H9 (cell line): Measurements from ENCODE around the gene MED29. TPM values are rescaled to one million over a fixed set of nuclear protein-coding genes. Genes with fewer than 3 reads are reported as not detected.

Experiments used
- DNase-seq: peaks from one replicate; pipeline ENCODE4 v3.0.0-alpha.2; 2017
- H2AFZ ChIP-seq: one replicate; pipeline ENCODE4 v1.6.1; 2013; ENCODE audit warnings: mild to moderate bottlenecking, low read length, control low read depth, moderate library complexity
- H2AK5ac ChIP-seq: 2 replicates; pipeline ENCODE4 v1.6.1; 2013; ENCODE audit warnings: low read length, control low read depth, mixed read lengths; ENCODE audit not compliant: insufficient read length
- H2BK120ac ChIP-seq: one replicate; pipeline ENCODE4 v1.6.1; 2013; ENCODE audit warnings: low read depth, mild to moderate bottlenecking, low read length, control low read depth, inconsistent platforms; ENCODE audit not compliant: poor library complexity, severe bottlenecking
- H2BK12ac ChIP-seq: 2 replicates; pipeline ENCODE4 v1.6.1; 2013; ENCODE audit warnings: low read length, control low read depth, mixed read lengths, low read depth; ENCODE audit not compliant: insufficient read length
- H2BK15ac ChIP-seq: 2 replicates; pipeline ENCODE4 v1.6.1; 2013; ENCODE audit warnings: low read depth, low read length, control low read depth
- H2BK20ac ChIP-seq: one replicate; pipeline ENCODE4 v1.6.1; 2013; ENCODE audit warnings: low read depth, mild to moderate bottlenecking, low read length, control low read depth, inconsistent platforms; ENCODE audit not compliant: poor library complexity, severe bottlenecking
- H2BK5ac ChIP-seq: 2 replicates; pipeline ENCODE4 v1.6.1; 2013; ENCODE audit warnings: low read length, control low read depth, mixed read lengths; ENCODE audit not compliant: insufficient read length
- H3K14ac ChIP-seq: 2 replicates; pipeline ENCODE4 v1.6.1; 2013; ENCODE audit warnings: low read length, control low read depth; ENCODE audit not compliant: insufficient read depth
- H3K18ac ChIP-seq: 2 replicates; pipeline ENCODE4 v1.6.1; 2013; ENCODE audit warnings: low read depth, mild to moderate bottlenecking, mixed read lengths, low read length, control low read depth; ENCODE audit not compliant: insufficient read length
- H3K23ac ChIP-seq: 2 replicates; pipeline ENCODE4 v1.6.1; 2013; ENCODE audit warnings: low read length, control low read depth, mixed read lengths, low read depth; ENCODE audit not compliant: insufficient read length
- H3K23me2 ChIP-seq: 2 replicates; pipeline ENCODE4 v1.6.1; 2013; ENCODE audit warnings: low read depth, mild to moderate bottlenecking, mixed read lengths, low read length, control low read depth; ENCODE audit not compliant: insufficient read length, poor library complexity, severe bottlenecking
- H3K27ac ChIP-seq: 2 replicates; pipeline ENCODE4 v1.5.1; 2013; ENCODE audit warnings: low read length, control low read depth, mixed read lengths, low read depth; ENCODE audit not compliant: insufficient read length
- H3K27me3 ChIP-seq: 2 replicates; pipeline ENCODE4 v1.6.1; 2013; ENCODE audit warnings: low read length, control low read depth, inconsistent platforms; ENCODE audit not compliant: insufficient read depth
- H3K4ac ChIP-seq: 2 replicates; pipeline ENCODE4 v1.6.1; 2013; ENCODE audit warnings: low read depth, mild to moderate bottlenecking, control low read depth, inconsistent platforms, low read length, moderate library complexity
- H3K4me1 ChIP-seq: 2 replicates; pipeline ENCODE4 v1.6.1; 2013; ENCODE audit warnings: low read length, control low read depth, inconsistent platforms; ENCODE audit not compliant: insufficient read depth
- H3K4me2 ChIP-seq: 2 replicates; pipeline ENCODE4 v1.6.1; 2013; ENCODE audit warnings: low read length, control low read depth, mixed read lengths; ENCODE audit not compliant: insufficient read length, insufficient read depth
- H3K56ac ChIP-seq: 2 replicates; pipeline ENCODE4 v1.6.1; 2013; ENCODE audit warnings: low read depth, mild to moderate bottlenecking, mixed read lengths, low read length, control low read depth; ENCODE audit not compliant: insufficient read length
- H3K79me1 ChIP-seq: 2 replicates; pipeline ENCODE4 v1.6.1; 2013; ENCODE audit warnings: low read depth, mild to moderate bottlenecking, moderate library complexity, low read length, control low read depth, inconsistent platforms; ENCODE audit not compliant: insufficient read depth, poor library complexity, severe bottlenecking
- H3K79me2 ChIP-seq: 2 replicates; pipeline ENCODE4 v1.6.1; 2013; ENCODE audit warnings: low read length, control low read depth, inconsistent platforms; ENCODE audit not compliant: insufficient read depth
- H3K9ac ChIP-seq: 2 replicates; pipeline ENCODE4 v1.6.1; 2013; ENCODE audit warnings: low read length, control low read depth, mixed read lengths; ENCODE audit not compliant: insufficient read length; ENCODE audit errors: extremely low read depth
- H3K9me3 ChIP-seq: one replicate; pipeline ENCODE4 v1.6.1; 2013; ENCODE audit warnings: low read depth, low read length, inconsistent platforms; ENCODE audit not compliant: control insufficient read depth
- H3T11ph ChIP-seq: one replicate; pipeline ENCODE4 v1.6.1; 2013; ENCODE audit warnings: mild to moderate bottlenecking, low read length, control low read depth, inconsistent platforms
- H4K20me1 ChIP-seq: one replicate; pipeline ENCODE4 v1.6.1; 2013; ENCODE audit not compliant: control insufficient read depth, insufficient read length, insufficient read depth
- H4K5ac ChIP-seq: 2 replicates; pipeline ENCODE4 v1.6.1; 2013; ENCODE audit warnings: low read depth, mild to moderate bottlenecking, mixed read lengths, low read length, control low read depth; ENCODE audit not compliant: insufficient read length
- H4K8ac ChIP-seq: replicated peaks from 2 replicates; pipeline ENCODE4 v1.6.1; 2013; ENCODE audit warnings: low read length, control low read depth, mixed read lengths, low read depth; ENCODE audit not compliant: insufficient read length
- H4K91ac ChIP-seq: 2 replicates; pipeline ENCODE4 v1.6.1; 2013; ENCODE audit warnings: low read depth, mild to moderate bottlenecking, moderate library complexity, mixed read lengths, low read length, control low read depth; ENCODE audit not compliant: insufficient read length
- H3K27ac Mint-ChIP-seq, 3 experiments: 2 replicates in 2 of 3; 3 replicates in 1 of 3; pipeline ENCODE4 v1.8.0; 2020 to 2021; ENCODE audit warnings: mixed read lengths in 3 of 3, mild to moderate bottlenecking in 1 of 3, moderate library complexity in 1 of 3
- H3K27me3 Mint-ChIP-seq: 2 replicates; pipeline ENCODE4 v1.8.0; 2021; ENCODE audit warnings: low read depth, mild to moderate bottlenecking, moderate library complexity, mixed read lengths
- H3K36me3 Mint-ChIP-seq, 3 experiments: 2 replicates in 2 of 3; 3 replicates in 1 of 3; pipeline ENCODE4 v1.8.0; 2020 to 2021; ENCODE audit warnings: low read depth in 3 of 3, mixed read lengths in 3 of 3; ENCODE audit not compliant: insufficient read depth in 1 of 3
- H3K4me1 Mint-ChIP-seq, 2 experiments: 2 replicates each; pipeline ENCODE4 v1.8.0; 2020; ENCODE audit warnings: mixed read lengths in 2 of 2
- H3K4me3 Mint-ChIP-seq, 2 experiments: 2 replicates in 1 of 2; 3 replicates in 1 of 2; pipeline ENCODE4 v1.8.0; 2020 to 2021; ENCODE audit warnings: mild to moderate bottlenecking in 2 of 2, mixed read lengths in 2 of 2, moderate library complexity in 1 of 2
- H3K9me3 Mint-ChIP-seq, 2 experiments: 2 replicates in 1 of 2; 3 replicates in 1 of 2; pipeline ENCODE4 v1.8.0; 2020; ENCODE audit warnings: mild to moderate bottlenecking in 2 of 2, mixed read lengths in 2 of 2, moderate library complexity in 1 of 2
- WGBS: extraction: QIAGEN DNeasy Blood & Tissue Kit; methylation state at CpG from one replicate; pipeline ENCODE4 v1.1.7; 2013; ENCODE audit warnings: missing lambda C conversion rate, low lambda C conversion rate, mixed read lengths; ENCODE audit not compliant: insufficient read length; ENCODE audit errors: extremely low coverage; 5-methylcytosine and 5-hydroxymethylcytosine counted together
- total RNA-seq: library from RNA; stranded (reverse); gene quantifications from 2 replicates; pipeline ENCODE4 v1.2.1, GENCODE V29; 2021
- TF ChIP-seq, protein P1 (sequence below): fragments of 200-600 bp; sonication (generic); conservative IDR thresholded peaks from 3 replicates; pipeline ENCODE4 v1.8.0; 2021; ENCODE audit warnings: antibody characterized with exemption, mild to moderate bottlenecking

MED29 gene
- total RNA-seq, 1 experiment from 2014 or later, result 48.3 TPM

DNA sequence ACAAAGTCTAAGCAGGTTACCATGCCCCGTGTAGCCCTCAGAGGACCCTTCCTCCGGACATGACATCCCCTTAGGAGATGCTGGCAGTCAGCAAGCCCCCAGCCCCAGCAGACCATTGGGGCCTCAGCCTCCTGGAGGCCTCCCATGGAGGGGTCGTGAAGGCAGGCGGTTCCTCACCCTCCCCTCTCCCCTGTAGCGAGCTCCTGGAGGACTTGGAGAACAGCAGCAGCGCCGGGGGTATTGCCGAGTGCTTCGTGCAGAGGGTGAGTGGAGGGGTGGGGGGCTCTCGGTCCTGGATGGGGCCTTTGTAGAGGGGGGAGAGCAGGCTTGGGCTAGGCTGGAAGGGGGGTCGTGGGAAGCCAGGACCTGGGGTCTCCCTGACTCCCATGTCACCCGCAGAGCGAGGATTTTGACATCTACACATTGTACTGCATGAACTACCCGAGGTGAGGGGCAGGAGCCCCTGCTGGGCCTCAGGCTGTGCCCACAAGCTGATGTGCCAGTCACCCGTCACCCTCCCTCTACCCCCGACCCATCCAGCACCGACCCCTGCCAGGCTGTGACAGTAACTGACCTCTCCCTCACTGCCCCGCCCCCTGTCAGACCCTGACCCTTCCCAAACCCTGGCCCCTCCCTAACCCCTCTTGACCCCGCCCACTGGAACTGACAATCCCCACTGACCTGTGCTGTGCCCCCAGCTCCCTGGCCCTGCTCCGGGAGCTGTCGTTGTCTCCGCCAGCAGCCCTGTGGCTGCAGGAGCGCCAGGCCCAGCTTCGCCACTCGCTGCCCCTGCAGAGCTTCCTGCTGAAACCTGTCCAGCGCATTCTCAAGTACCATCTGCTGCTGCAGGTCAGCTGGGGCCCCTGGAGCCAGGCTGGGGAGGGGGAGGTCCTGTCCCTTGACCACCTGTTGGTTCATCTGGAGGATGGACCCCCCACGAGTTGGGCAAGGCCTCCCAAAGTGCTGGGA, 25.3 kb downstream of the MED29 start:
- Histone ChIP-seq H2BK12ac (no peak overlapping the region), H3K27ac (no peak overlapping the region), H3K4ac (no peak overlapping the region), H3K79me1 (peaks cover 6% of the 10 kb centered on the region), H4K20me1 (peaks cover under 1% of the 10 kb centered on the region), H3K4me1 (peaks cover under 1% of the 10 kb centered on the region; the same call in 1 of the 2 replicates), H2AFZ (no peak overlapping the region), H3K4me2 (no peak overlapping the region), H2BK120ac (no peak overlapping the region), H3K14ac (no peak overlapping the region), H3K9me3 (no peaks in the 10 kb centered on the region), H2BK15ac (no peak overlapping the region), H4K8ac (no peak overlapping the region), H4K91ac (no peak overlapping the region), H2BK5ac (no peak overlapping the region), H2AK5ac (no peak overlapping the region), H2BK20ac (no peak overlapping the region), H3K27me3 (no peaks in the 10 kb centered on the region), H3K23ac (no peak overlapping the region), H4K5ac (no peak overlapping the region), H3K9ac (no peak overlapping the region), H3K18ac (no peak overlapping the region), H3K56ac (no peak overlapping the region), H3T11ph (no peak overlapping the region), H3K79me2 (peaks cover 6% of the 10 kb centered on the region; the same call in 1 of the 2 replicates), H3K23me2 (peaks cover 7% of the 10 kb centered on the region)
- no peaks in the 10 kb centered on the region; a peak in 1 of 5 replicates for H3K9me3 Mint-ChIP-seq
- H3K27me3 Mint-ChIP-seq, result peaks cover 1% of the 10 kb centered on the region; the same call in 1 of the 2 replicates
- TF ChIP-seq, protein P1, sequence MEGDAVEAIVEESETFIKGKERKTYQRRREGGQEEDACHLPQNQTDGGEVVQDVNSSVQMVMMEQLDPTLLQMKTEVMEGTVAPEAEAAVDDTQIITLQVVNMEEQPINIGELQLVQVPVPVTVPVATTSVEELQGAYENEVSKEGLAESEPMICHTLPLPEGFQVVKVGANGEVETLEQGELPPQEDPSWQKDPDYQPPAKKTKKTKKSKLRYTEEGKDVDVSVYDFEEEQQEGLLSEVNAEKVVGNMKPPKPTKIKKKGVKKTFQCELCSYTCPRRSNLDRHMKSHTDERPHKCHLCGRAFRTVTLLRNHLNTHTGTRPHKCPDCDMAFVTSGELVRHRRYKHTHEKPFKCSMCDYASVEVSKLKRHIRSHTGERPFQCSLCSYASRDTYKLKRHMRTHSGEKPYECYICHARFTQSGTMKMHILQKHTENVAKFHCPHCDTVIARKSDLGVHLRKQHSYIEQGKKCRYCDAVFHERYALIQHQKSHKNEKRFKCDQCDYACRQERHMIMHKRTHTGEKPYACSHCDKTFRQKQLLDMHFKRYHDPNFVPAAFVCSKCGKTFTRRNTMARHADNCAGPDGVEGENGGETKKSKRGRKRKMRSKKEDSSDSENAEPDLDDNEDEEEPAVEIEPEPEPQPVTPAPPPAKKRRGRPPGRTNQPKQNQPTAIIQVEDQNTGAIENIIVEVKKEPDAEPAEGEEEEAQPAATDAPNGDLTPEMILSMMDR, result no peak
- H3K4me3 Mint-ChIP-seq, result no peak overlapping the region
- peaks cover 16 to 69% (median 49%) of the 10 kb centered on the region in 3 experiments for H3K36me3 Mint-ChIP-seq
- WGBS, result no CpG with 5 or more reads among the region's 27 CpGs
- H3K27ac Mint-ChIP-seq, result no peak overlapping the region
- peaks cover 16 to 23% of the 10 kb centered on the region in 2 experiments for H3K4me1 Mint-ChIP-seq
- DNase-seq, result no peak
